NCI-H128 (cell line): ENCODE results near the gene JAKMIP2.
"Not testable (repeated sequence)": the region's sequence is repeated elsewhere in the genome, so short reads cannot be mapped to it uniquely, and the experiment has no call there.

Source experiments
- DNase-seq: peaks from one replicate; lab custom pipeline; 2025; ENCODE audit not compliant: unreplicated experiment; lab: John Stamatoyannopoulos, UW

JAKMIP2 gene

DNA sequence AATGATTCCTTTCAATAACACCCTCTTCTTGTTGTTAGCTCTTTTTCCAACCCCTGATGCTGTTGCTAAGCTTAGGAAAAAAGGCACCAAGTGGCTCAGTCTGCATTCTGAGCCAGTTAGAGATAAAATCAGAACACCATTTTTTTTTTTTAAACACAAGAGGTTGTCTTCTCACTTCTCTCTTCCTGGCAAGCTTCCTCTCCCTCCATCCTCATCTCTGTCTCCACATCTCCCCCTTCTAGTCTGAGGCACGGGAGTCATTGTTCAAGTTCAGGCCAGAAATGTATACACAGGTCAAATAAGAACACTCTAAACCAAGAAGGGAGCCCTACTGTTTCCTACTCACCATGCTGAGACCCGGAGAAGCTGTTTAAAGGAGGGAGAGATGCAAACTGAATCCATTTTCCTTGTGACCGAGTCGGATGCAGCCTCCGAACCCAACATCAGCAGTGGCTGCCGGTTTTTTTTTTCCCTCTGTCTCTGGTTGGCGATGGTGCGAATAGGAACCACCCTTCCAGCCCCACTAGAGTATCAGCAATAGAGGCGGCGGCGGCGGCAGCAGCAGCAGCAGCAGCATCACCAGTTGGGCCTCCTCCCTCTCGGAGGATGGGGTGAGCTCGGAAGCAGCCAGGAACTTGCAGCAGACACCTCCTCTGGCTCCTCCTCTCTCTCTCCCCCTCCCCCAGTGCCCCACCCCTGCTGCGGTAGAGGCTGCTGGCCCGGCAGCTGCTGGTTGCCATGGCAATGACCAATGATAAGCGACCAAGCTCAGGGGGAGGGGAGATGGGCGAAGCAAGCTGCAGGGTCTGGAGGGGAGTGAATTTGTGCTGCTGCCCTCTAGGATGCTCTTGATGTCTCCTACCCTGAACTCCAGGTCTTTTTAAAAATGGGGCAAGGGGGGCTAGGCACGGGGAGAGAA lies at the start of gene JAKMIP2:
TSS of gene JAKMIP2 (minus strand) at position 619 of the 919 bp plus-strand sequence. CDS start 110,922 bp downstream, outside the sequence.
- peak; percentile 79 for DNase-seq

DNA sequence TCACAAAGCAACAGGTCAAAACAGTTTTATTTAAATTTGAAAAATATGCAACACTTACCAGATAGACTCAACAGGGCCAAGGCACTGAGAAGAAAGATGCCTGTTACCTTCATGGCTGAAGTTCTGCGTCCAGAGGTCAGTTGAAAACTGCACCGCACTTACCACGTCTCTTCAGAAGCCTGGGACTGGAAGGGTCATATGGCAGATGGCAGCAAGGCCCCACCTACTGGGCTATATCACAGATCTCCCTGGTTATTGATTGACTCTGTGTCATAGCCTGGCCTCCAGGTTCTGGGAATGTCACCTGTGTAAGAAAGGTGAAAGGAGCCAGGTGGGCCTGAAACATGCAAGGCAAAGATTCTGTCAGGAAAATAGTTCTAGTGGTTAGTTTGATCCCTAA lies 48.9 kb upstream of the JAKMIP2 start, which contains the start of gene SPINK1:
TSS of gene SPINK1 (minus strand) at position 207 of the 400 bp plus-strand sequence. CDS start at position 113, 94 bp downstream.
- no peak for DNase-seq

DNA sequence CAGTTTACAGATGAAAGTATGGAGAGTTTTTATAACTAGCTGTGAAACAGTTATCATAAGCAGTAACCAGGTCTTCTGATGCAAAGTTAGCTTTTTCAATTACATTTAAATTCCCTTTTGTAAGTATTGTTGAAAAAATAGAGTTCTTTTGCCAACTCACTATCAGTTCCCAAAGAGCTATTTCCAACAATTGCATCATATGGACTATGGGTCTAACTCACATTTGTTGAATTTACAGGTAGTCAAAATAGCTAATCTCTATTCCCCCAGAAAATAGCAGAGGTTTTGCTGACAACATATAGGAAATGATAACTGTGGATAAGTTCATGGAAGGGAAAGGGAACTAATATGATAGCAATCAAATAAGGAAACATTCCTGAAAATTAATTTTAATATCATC lies 47.5 kb upstream of the JAKMIP2 start:
- no peak for DNase-seq

DNA sequence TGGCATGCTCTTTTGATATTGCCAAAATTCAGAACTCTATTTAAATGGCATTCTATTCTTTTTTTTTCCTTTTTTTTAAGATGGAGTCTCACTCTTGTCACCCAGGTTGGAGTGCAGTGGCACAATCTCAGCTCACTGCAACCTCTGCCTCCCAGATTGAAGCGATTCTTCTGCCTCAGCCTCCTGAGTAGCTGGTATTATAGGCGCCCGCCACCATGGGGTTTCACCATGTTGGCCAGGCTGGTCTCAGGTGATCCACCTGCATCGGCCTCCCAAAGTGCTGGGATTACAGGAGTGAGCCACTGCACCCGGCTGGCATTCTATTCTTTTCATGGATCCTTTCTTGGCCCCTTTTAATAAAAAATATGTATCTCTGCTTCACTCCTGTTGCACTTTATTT lies 44.5 kb upstream of the JAKMIP2 start:
- DNase-seq = not testable (repeated sequence)

DNA sequence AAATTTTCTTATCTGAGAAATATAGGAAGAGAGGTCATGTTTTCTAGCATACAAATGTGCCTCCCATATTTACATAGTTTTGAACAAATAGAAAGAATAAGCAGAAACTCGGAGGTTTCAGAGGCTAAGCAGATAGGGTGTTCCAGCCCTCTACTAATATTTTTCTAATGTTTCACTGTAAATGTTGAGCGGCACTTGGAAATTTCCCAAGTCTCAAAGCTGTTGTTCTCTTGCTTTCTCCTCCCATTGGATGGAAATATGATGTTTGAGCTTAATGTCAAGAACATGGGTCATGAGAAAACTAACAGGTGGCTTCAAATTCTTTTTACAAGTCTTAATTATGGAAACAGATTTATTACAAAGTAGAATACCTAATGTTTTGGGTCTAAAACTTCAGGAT lies 43.8 kb upstream of the JAKMIP2 start:
- no peak for DNase-seq

DNA sequence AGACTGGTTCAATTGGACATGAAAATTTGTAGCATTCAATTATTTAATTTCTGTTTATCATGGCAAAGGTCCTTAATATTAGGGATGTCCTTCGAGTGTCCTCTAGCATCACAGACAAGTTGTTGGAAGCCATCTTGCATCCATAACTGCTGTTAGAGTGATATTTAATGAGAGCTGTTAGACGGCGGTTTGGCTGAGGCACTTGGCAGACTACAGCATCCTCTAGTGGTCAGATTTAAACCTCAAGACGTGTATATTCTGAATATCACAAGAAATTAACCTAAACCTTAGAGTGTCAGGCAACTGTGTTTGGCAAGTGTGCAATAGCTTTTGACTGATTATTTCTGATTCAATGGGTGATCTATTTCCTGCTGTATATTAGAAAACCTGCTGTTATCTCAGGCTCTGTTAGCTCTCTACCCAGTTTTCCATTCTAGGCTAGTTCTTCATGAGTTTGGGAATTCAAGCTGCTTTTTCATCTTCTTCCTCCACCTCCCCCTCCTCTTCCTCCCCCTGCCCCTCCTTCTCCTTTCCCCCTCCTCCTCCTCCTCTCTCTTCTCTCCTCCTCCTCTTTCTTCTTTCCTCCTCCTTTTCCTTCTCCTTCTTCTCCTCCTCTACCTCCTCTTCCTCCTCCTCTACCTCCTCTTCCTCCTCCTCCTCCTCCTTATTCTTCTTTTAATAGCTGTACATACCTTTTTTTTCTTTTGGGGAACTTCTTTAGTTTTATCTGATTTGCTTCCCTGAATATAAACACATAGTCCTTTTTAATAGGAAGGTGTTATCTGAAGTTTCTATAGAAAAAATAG lies 40.4 kb upstream of the JAKMIP2 start:
- peak; percentile 15 for DNase-seq

DNA sequence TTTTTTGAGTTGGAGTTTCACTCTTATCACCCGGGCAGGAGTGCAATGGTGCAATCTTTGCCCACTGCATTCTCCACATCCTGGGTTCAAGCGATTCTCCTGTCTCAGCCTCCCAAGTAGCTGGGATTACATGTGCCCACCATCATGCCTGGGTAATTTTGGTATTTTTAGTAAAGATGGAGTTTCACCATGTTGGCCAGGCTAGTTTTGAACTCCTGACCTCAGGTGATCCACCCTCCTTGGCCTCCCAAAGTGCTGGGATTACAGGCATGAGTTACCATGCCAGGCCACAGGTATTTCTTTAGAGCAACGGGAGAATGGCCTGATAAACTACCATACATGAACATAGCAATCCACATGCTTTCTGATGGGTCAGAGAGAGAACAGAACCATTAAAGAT lies 39.7 kb upstream of the JAKMIP2 start:
- not testable (repeated sequence) for DNase-seq

DNA sequence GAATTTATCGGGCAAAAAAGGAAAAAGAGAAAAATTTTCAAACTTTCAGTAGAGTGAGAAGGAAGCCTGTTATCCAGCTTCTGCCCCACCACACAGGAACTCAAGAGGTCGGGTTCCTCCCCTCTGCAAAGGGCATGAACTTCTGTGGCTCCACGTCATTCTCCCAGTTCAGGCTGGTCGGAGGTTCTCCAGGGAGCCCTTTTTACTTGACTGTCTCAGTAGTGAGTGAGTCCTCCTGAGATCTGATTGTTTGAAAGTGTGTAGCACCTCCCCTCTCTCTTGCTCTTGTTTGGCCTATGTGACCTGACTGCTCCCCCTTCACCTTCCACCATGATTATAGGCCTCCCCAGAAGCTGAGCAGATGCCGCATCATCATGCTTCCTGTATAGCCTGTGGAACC lies 39.2 kb upstream of the JAKMIP2 start:
- no peak for DNase-seq

DNA sequence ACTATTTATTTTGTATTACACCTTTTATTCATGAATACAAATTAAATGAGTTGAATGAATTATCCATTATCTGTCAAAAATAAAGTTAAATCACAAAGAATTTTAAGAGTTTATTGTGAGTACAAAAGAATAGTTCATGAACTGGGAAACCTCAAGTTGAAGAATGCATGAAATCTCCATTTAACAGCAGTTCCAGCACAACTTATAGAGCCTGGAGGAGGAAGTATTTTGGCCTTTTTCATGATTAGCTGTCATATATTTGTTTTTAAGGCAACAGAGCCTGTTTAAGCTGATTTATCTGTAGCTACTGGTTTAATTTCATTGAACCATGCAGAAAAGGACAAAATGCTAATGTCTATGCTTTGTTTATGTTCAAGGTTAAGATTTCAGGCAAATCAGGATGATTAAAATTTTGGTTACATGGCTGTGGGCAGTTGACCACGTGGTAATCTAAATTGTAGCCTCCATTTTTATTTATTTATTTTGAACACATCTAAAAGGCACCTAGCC lies 36.8 kb upstream of the JAKMIP2 start:
- no peak for DNase-seq

DNA sequence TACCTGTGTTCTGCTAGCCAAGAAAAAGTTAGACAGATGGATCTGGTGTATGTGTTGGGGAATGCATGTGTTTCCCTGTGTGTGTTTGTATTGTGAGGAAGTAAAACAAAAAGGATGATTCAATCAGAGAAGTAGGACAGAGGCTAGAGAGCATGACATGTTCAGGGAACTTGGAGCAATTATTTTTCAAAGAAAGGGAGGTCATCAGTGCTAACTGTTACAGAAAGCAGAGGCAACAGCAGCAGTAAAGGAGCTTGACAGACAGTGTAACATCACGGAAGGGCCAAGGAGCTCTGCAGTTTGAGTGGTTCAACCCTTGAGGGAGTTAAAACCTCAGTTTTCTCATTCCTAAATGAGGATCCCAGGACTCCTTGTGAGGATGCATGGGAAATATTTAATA lies 35.8 kb upstream of the JAKMIP2 start:
- DNase-seq = no peak

DNA sequence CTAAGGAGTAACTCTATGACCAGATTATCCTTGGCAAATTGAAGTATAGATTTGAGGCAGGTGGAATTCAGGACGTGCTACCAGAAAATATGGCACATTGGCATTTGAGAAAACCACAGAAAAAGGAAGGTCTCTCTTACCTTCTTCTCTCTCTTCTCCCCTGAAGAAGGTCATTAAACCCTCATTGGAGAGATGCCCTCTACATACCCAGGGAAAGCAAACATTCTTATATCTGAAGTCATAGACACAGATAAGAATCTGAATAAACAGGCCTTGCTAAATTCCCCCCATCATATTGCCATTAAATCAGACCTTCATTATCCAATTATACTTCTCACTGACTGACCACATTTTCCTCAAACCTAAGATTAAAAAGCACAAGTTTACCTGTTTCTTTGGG lies 31.2 kb upstream of the JAKMIP2 start:
- DNase-seq = no peak

DNA sequence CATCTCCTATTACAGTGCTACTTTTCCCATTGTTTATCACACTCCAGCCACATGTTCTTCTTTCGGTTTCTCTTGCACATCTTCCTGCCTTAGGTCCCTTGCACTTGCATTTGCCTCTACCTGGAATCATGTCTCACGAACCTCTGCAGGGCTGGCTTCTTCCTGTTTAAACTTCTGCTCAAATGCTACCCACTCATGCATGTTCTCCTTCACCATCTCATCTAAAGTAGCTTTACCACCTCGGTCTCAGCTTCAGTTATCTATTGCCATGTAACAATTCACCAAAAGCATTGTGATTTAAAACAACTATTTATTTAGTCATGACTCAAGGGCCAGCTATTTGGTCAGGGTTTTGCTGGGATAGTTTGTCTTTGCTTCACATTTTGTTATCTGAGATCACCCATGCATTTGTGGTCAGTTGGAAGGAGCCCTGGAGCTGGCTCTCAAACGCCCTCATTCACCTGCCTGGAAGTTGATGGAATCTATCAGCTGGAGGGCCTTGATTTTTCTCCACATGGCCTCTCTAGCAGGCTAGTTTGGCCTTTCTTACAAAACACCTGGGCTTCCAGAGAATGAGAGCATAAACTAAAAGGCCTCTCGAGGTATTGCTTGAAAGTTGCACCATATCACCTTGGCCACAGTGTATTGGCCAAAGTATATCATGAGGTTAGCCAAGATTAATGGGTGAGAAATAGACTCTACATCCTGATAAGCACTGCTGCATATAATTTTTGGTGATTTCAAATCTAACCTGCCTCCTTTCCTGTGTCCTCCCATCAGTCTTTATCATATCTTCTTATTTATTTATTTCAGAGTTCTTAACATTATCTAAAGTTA lies 27.5 kb upstream of the JAKMIP2 start:
- DNase-seq = no peak

DNA sequence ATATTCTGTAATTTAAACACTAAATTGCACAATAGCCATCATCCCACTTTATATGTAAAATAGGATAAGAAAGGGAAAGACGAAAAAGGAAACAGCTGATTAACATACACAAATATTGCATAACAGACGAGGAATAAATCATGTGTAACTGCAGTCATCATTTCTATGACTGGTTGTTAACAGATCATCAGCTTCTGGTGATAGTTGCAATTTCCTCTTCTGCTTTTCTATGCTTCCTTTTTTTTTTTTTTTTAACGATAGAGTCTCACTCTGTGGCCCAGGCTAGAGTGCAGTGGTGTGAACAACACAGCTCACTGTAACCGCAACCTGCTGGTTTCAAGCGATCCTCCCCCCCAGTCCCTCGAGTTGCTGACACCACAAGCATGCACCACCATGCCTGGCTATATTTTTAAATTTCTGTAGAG lies 22.5 kb upstream of the JAKMIP2 start:
- DNase-seq = no peak

DNA sequence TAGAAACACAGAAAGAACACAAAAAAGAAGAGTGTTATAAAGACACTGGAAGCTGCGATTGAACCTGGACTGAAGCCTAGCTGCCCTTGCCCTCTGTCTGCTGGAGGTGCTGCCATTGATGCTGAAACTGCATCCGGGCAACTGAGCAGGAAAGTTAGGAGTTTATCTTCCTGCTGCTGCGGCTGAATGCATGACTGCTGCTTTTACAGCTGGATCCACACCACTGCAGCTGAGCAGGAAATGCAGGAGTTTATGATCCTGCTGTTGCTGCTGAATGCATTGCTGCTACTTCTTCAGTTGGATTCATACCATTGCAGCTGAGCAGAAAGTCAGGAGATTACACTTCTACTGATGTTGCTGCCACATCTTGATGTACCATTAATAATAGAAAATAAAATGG lies 21.8 kb upstream of the JAKMIP2 start:
- DNase-seq = no peak

DNA sequence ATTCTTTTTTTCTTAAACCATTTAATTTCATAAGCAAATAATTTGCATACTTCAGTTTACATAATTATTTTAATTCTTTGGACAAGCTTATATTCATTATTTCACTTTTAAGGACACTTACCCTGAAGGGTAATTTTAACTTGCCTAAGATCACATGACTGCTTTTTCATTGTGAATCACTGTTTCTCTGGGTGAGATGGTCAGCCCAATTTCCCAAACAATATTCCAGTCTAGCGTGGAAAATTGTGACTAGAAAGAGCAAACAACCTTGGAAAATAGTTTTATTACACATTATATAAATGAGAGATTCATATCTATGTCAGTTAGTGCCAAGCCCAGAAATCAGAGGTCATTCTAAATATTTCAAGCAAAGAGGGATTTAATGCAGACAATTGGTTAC lies 21.4 kb upstream of the JAKMIP2 start:
- no peak for DNase-seq

DNA sequence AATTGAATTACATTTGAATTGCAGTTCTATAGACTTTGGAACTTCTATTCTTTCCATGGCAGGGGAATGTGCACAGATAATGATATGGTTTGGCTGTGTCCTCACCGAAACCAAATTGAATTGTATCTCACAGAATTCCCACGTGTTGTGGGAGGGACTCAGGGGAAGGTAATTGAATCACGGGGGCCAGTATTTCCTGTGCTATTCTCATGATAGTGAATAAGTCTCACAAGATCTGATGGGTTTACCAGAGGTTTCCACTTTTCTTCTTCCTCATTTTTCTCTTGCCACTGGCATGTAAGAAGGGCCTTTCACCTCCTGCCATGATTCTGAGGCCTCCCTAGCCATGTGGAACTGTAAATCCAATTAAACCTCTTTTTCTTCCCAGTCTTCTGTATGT lies 20.6 kb upstream of the JAKMIP2 start:
- DNase-seq = not testable (repeated sequence)

DNA sequence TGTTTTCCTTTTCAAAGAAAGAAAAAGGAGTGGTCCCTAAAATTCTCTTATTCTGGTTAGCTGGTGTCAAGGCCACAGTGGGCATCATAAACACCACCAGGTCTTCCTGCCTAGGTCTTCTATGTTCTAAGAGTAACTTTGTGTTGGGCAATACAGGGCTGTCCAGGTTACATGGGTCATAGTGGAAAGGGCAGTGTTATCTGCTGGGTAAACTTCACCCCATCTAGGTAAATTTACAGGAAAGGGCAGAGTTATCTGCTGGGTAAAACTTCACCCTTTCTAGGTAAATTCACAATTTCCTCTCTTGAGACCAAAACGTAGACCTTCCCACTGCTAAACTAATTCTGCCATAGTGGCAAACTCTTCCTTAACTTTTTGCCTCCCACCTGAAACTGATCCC lies 18.9 kb upstream of the JAKMIP2 start:
- no peak for DNase-seq

DNA sequence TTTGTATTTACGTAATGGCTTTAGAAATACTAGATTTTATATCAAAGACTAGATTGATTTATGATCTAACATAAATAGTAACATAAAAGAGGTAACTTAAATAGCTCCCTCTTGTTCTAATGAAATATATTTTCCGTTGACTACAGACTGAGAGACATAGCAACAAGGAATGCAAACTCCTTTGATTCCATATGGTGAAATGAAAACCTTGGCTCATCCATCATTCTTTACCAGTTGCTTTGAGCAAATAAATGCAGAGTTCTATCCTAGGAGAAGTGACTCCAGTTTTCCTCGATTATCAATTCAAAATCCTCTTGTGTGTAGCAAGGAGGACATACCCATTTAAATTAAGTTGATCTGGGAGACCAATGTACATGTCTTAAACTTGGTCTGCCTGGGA lies 18.0 kb upstream of the JAKMIP2 start:
- DNase-seq = no peak

DNA sequence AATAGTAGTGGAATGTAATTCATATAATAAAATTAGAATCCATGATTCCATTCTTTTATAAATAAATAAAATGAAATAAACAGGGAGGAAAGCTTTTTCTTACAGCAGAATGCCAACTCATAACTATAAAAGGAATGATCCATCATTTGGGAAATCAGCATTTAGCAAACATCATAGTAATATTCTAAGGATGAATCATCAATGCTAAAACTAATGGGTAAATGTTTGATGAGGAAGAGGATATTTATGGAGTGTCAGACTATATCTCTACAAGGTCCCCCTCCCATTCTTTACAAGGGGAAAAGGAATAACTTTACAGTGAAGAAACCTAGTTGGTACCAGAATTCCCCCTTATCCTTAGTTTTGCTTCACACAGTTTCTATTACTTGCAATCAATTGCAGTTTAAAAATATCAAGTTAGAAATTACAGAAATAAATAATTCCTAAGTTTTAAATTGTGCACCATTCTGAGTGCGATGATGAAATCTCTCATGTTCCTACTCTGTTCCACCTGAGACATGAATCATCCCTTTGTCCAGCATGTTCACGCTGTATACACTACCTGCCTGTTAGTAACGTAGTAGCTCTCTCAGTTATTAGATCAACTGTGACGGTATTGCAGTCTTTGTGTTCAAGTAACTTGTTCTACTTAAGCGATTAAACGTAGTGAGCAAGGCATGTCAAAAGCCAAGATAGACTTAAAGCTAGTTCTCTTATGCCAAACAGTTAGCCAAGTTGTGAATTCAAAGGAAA lies 14.2 kb upstream of the JAKMIP2 start:
- DNase-seq = no peak

DNA sequence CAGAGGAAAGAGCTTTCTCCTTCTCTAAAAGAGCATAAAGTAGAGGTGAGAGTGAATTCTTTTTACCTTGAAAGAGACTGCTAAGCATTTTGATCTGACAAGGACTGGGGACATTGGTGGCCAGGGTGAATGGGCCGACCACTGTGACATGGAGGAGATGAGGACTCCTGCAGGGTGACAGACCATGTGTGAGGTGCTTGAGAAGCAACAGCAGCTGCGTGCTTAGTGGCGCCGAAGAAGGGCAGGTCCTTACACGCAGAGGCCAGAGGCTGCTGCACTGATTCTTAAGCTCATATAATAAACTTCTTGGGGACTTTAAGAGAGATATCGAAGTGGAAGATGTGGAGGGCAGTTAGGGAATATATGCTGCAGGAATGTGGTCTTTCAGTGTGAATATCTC lies 8.7 kb upstream of the JAKMIP2 start:
- DNase-seq = no peak
